Fibroblast of lung (primary cell): ENCODE measurements around the gene PTPRU. TPM values are rescaled to one million over a fixed set of nuclear protein-coding genes. Genes with fewer than 3 reads are reported as not detected.

Source experiments
- DNase-seq, 2 donors: peaks; one replicate each; pipeline versions ENCODE4 v3.0.0 to v3.0.0-alpha.2; 2010; ENCODE audit warnings: low read depth in 2 of 2
- H2AFZ ChIP-seq: 2 replicates; pipeline ENCODE4 v1.5.1; 2012; ENCODE audit warnings: low read length, control low read depth, inconsistent platforms
- H3K27ac ChIP-seq: 2 replicates; pipeline ENCODE4 v1.5.1; 2011; ENCODE audit warnings: low read length, control low read depth; ENCODE audit not compliant: insufficient read depth
- H3K27me3 ChIP-seq: 2 replicates; pipeline ENCODE4 v1.5.1; 2011; ENCODE audit warnings: mild to moderate bottlenecking, low read length; ENCODE audit not compliant: control insufficient read depth, insufficient read depth
- H3K36me3 ChIP-seq: 2 replicates; pipeline ENCODE4 v1.5.1; 2011; ENCODE audit warnings: low read length; ENCODE audit not compliant: control insufficient read depth, insufficient read depth
- H3K4me1 ChIP-seq: 2 replicates; pipeline ENCODE4 v1.5.1; 2011; ENCODE audit warnings: low read length; ENCODE audit not compliant: control insufficient read depth, insufficient read depth; ENCODE audit errors: extremely low read depth
- H3K4me2 ChIP-seq: 2 replicates; pipeline ENCODE4 v1.5.1; 2011; ENCODE audit warnings: low read length, control low read depth; ENCODE audit not compliant: insufficient read depth; ENCODE audit errors: extremely low read depth
- H3K4me3 ChIP-seq, 4 experiments: fragments of 200-600 bp in 1 of 4; sonication (generic) in 1 of 4; replicated peaks in 1 of 4; 2 replicates each; pipeline ENCODE4 v1.5.1; 2011 to 2016; ENCODE audit warnings: low read length in 4 of 4, low read depth in 3 of 4, mild to moderate bottlenecking in 3 of 4, control low read depth in 2 of 4, inconsistent platforms in 1 of 4, mixed read lengths in 1 of 4; ENCODE audit not compliant: insufficient read depth in 1 of 4; ENCODE audit errors: control extremely low read depth in 1 of 4
- H3K79me2 ChIP-seq: 2 replicates; pipeline ENCODE4 v1.5.1; 2012; ENCODE audit warnings: mild to moderate bottlenecking, low read length, inconsistent platforms; ENCODE audit not compliant: control insufficient read depth, insufficient read depth
- H3K9ac ChIP-seq: 2 replicates; pipeline ENCODE4 v1.5.1; 2011; ENCODE audit warnings: mild to moderate bottlenecking, low read length, control low read depth; ENCODE audit not compliant: insufficient read depth
- H3K9me3 ChIP-seq: 2 replicates; pipeline ENCODE4 v1.5.1; 2012; ENCODE audit warnings: low read depth, low read length; ENCODE audit not compliant: control insufficient read depth, insufficient read depth
- H4K20me1 ChIP-seq: 2 replicates; pipeline ENCODE4 v1.5.1; 2011; ENCODE audit warnings: low read length; ENCODE audit not compliant: control insufficient read depth, insufficient read depth; ENCODE audit errors: extremely low read depth
- EZH2 ChIP-seq: IDR thresholded peaks from 2 replicates; pipeline ENCODE4 v1.5.1; 2012; ENCODE audit warnings: low read length, control low read depth, mild to moderate bottlenecking; ENCODE audit errors: missing control alignments
- polyA plus RNA-seq, 2 donors: library from polyadenylated mRNA; depleted of rRNA in 1 of 2; stranded (reverse) in 1 of 2; unstranded in 1 of 2; fragments of >200 nt; gene quantifications; 2 replicates each; pipeline ENCODE4 v1.2.1, GENCODE V29; 2011 to 2012; ENCODE audit warnings: missing spikeins in 1 of 2
- total RNA-seq: library from RNA; depleted of rRNA; stranded (reverse); fragments of >200 nt; gene quantifications from 2 replicates; pipeline ENCODE4 v1.2.1, GENCODE V29; 2014
- TF ChIP-seq, protein P1 (sequence below), 2 donors: IDR thresholded peaks in 1 of 2; conservative IDR thresholded peaks in 1 of 2; 1 replicate in 1 of 2; 2 replicates in 1 of 2; pipeline ENCODE4 v1.5.1; 2011 to 2012; ENCODE audit warnings: low read length in 2 of 2, control low read depth in 1 of 2, inconsistent platforms in 1 of 2, low read depth in 1 of 2, mild to moderate bottlenecking in 1 of 2

PTPRU gene
- total and polyA plus RNA-seq, 2 donors (not counting 1 experiment from before 2014, with no cell fraction given), result 1.4 to 25.8 TPM

DNA sequence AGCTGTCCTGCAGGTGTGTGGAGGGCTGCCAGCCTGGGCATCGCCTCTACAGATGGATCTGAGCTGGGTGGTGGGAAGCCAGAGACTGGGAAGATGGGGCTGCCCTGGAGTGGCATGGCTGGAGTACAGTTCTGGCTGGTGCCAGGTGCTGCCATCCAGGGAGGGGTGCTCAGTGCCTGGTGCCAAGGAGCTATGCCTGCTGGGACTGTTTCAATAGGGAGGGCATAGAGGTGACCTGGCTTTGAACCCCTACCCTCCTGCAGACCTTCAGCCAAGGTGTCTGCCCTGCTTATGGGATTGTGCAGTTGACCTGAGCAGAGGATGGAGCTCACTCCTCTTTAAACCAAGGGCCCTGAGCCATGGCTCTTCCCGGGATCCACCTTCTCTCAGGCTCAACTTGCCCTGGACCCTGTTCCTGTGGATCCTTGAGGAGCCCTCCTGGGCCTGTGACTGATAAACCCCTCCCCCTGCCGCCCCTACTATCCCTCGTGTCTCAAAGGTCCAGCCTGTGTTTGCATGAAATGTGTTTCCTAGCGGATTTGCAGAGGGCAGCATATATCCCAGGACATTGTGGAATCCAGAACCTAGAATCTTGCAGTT, 48.7 kb downstream of the PTPRU start:
- no peaks in the 10 kb centered on the region for H3K27me3 ChIP-seq
- no peaks in the 10 kb centered on the region for H4K20me1 ChIP-seq
- H2AFZ ChIP-seq, result no peak overlapping the region
- DNase-seq, result no peak
- no peak overlapping the region for H3K9ac ChIP-seq
- no peak overlapping the region for H3K4me3 ChIP-seq
- peaks cover 3% of the 10 kb centered on the region for H3K4me1 ChIP-seq
- no peaks in the 10 kb centered on the region for H3K79me2 ChIP-seq
- no peaks in the 10 kb centered on the region for H3K9me3 ChIP-seq
- TF ChIP-seq, protein P1, sequence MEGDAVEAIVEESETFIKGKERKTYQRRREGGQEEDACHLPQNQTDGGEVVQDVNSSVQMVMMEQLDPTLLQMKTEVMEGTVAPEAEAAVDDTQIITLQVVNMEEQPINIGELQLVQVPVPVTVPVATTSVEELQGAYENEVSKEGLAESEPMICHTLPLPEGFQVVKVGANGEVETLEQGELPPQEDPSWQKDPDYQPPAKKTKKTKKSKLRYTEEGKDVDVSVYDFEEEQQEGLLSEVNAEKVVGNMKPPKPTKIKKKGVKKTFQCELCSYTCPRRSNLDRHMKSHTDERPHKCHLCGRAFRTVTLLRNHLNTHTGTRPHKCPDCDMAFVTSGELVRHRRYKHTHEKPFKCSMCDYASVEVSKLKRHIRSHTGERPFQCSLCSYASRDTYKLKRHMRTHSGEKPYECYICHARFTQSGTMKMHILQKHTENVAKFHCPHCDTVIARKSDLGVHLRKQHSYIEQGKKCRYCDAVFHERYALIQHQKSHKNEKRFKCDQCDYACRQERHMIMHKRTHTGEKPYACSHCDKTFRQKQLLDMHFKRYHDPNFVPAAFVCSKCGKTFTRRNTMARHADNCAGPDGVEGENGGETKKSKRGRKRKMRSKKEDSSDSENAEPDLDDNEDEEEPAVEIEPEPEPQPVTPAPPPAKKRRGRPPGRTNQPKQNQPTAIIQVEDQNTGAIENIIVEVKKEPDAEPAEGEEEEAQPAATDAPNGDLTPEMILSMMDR (conservative IDR thresholded peaks at IDR 0.05 in 1 of 2, IDR thresholded peaks at IDR 0.05 in 1 of 2; ENCODE audit: low read depth in 1 of 2, low read length in 2 of 2), result no peak
- TF ChIP-seq EZH2, result no peak
- H3K27ac ChIP-seq, result no peak overlapping the region
- no peaks in the 10 kb centered on the region for H3K36me3 ChIP-seq
- H3K4me2 ChIP-seq, result no peak overlapping the region

DNA sequence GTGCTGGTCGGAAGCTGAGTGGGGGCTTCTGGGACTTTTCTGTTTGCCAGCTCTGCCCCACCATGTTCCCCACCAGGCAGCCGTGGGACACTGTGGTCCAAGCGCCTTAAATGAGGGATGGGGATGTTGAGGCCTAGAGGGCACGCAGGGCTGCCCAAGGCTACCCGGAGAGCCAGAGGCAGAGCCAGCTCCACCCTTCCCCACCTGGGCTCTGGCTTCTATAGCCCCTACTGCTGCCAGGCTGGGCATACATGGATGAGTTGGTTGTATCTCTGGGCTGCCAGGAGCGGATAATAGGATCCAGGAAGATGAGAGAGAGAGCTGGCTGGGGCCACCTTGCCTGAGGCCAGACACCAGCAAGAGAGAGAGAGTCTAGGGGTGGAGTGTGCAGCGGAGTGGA, 49.4 kb downstream of the PTPRU start:
- H3K27me3 ChIP-seq, result no peaks in the 10 kb centered on the region
- no peaks in the 10 kb centered on the region for H3K4me1 ChIP-seq
- H2AFZ ChIP-seq, result no peak overlapping the region
- H4K20me1 ChIP-seq, result no peaks in the 10 kb centered on the region
- H3K9me3 ChIP-seq, result no peaks in the 10 kb centered on the region
- no peak overlapping the region for H3K4me3 ChIP-seq
- TF ChIP-seq, protein P1 (conservative IDR thresholded peaks at IDR 0.05 in 1 of 2, IDR thresholded peaks at IDR 0.05 in 1 of 2; ENCODE audit: low read depth in 1 of 2, low read length in 2 of 2), result no peak
- no peak for TF ChIP-seq EZH2
- no peaks in the 10 kb centered on the region for H3K79me2 ChIP-seq
- H3K9ac ChIP-seq, result no peak overlapping the region
- no peaks in the 10 kb centered on the region for H3K36me3 ChIP-seq
- H3K4me2 ChIP-seq, result no peak overlapping the region
- H3K27ac ChIP-seq, result no peak overlapping the region
- no peak for DNase-seq

DNA sequence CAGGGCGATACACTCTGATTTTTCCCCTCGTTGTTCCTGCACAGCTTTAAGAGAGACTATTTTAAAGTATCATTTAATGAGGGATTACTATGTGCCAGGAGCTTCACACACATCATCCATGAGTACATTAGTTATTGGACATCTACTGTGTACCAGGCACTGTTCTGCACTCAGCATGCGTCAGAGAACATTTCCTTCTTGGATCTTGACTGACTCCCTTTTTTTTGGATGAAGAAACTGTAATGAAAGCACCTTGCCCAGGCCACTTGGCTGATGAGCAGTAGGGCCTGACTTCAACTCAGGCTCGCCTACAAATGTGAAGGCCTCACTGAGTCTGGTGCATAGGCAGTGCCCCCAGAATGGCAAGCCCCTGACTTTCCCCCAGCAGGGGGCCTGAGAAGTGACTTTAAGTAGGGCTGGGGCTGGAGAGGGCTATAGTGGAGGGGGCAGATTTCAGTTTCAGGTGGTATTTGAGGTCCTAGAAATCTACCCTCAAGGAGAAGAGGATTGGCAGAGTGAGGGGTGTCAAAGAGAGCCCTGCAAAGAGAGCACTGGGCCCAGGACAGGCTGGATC, 50.0 kb downstream of the PTPRU start:
- Histone ChIP-seq H3K79me2 (no peaks in the 10 kb centered on the region), H2AFZ (no peak overlapping the region), H3K9me3 (no peaks in the 10 kb centered on the region), H3K9ac (no peak overlapping the region), H3K27ac (no peak overlapping the region), H3K4me2 (no peak overlapping the region), H3K36me3 (no peaks in the 10 kb centered on the region), H3K4me1 (no peaks in the 10 kb centered on the region), H4K20me1 (no peaks in the 10 kb centered on the region), H3K4me3 (no peak overlapping the region), H3K27me3 (no peaks in the 10 kb centered on the region)
- TF ChIP-seq EZH2, result no peak
- TF ChIP-seq, protein P1 (conservative IDR thresholded peaks at IDR 0.05 in 1 of 2, IDR thresholded peaks at IDR 0.05 in 1 of 2; ENCODE audit: low read depth in 1 of 2, low read length in 2 of 2), result no peak
- no peak for DNase-seq
